NCI-H2029 treated with DMSO at 0.1 percent for 48 hours (cell line): ENCODE results near the gene MOSPD3.
A peak's percentile ranks its signal among the peaks of the same experiment; 100 is the strongest.

ENCODE experiments used
- DNase-seq: peaks from one replicate; lab custom pipeline; 2025; lab: John Stamatoyannopoulos, UW

MOSPD3 gene

DNA sequence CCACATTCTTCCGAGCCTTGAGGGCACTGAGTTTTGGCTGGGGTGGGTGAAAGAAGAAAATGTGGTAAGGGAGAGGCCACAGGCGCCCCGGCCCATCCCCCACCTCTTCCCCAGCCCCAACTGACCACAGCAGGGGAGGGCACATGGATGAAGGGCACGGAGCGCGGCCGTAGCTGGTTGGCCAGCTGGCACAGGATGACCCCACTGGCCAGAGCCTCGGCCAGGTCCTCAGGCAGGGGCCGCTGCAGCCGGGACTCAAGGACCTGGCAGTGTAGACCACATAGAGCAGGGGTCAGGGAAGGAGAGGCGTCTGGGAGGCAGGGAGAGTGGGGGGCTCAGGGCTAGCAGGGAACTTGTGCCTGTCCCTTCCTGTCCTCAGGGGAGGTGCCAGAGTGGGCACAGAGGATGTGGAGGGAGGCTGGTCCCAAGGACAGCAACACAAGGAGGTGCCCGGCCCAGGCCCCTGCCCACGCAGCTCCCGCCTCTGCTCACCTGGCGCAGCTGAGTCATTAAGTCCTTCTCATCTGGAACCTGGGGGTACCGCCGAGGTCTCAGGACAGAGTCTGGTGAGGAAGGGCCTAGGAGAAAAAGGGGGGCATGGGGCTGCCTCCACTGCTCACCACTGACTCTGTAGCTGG is 36.5 kb upstream of the MOSPD3 start:
- no peak for DNase-seq

DNA sequence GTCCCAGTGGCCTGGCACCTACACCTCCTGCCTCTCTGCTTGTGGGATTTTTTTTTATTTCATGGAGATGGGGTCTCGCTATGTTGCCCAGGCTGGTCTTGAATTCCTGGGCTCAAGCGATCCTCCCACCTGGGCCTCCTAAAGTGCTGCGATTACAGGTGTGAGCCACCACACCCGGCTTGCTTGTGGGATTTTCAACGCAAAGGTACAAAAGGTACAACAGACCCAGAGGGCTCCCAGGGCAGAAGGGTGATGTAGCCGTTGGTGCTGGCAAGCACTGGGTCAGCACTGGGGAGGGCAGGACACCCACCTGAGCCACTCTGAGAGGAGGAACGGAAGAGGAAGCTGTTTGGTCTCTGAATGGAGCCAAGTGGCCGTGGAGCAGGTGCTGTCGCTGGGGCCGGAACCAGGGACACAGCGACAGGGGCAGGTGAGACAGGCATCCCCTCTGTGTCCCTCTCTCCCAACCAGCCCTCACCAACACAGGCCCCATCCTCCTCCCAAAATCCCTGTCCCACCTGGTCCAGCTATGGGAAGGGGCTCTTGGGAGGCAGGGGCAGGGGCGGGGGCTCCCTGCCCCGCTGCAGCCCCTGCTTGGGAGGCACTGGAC is 35.9 kb upstream of the MOSPD3 start:
- DNase-seq: no peak

DNA sequence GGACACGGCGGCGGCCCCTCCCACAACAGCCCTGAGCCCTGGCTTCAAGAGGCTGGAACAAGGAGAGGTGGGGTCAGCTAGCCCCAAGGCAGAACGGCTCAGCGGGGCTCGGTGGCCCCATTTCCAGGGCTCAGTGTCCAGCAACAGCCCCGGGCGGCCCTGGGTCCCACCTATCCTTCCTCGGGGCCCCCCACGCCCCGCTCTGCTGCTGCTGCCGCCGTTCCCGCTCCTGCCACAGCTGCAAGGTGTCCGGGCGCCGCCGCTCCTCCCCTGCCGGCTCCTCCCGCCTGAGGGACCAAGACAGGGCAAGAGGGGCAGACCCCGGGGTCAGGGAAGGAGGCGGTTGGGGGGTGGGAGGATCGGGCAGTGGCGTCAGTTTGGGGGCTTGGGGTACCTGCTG is 35.2 kb upstream of the MOSPD3 start:
- DNase-seq: no peak

DNA sequence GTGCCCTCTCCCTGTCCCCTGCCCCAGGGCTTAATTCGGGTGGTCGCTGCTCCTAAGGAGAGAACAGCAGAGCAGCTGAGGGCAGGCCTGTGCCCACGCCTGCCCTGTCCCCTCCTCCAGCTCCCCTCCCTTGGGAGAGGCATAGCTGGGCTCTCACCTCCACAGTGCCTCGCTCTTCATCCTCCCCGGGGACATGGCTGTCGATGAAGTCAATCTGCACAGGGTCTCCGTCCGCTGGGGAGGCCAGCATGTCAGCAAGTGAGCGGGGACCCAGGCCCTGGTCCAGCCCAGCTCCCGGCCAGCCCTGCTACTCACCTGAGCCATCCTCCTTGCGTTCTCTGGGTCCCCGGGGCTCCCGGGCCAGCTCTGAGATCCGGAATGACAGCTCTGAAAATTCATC is 34.8 kb upstream of the MOSPD3 start:
- DNase-seq: no peak

DNA sequence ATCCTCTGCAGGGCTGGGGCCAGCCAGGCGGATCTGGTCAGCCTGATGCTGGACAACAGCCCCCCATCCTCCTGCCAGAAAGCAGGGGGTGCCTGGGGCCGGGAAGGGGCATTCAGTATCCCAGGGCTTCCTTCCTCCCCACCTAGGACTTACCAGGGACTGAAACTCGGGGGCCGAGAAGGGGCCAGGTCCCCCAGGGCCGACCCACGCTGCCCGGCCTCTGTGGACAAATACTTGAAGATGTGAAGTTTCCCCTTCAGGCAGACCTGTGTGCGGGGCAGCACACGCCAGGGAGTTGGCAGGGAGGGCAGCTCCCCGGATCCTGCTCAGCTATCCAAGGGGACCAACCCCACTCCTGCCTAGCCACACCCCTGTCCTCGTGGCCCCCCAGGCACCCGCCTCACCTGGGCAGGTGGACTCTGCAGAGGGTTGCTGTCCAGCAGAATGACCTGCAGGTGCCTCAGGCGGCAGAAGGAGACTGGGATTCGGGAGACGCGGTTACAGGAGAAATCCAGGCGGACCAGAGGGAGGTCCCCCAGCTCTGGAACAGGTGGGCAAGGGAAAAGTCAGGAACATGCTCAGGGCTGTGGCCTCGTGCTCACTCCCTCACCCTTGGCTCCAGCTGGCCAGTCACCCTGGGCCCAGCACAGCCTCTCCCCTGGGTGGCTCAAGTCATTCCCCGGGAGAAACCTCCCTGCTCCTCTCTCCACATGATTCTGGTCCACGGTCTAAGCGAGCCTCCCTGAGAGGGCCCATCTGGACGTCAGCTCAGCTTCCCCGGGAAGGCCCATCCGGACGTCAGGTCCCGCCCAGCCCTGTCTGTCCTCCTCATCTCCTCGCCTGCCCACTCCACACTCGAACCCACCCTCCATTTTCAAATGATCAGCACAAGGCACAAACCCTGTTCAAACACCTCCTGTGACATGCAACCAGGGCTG is 33.8 kb upstream of the MOSPD3 start:
- no peak for DNase-seq

DNA sequence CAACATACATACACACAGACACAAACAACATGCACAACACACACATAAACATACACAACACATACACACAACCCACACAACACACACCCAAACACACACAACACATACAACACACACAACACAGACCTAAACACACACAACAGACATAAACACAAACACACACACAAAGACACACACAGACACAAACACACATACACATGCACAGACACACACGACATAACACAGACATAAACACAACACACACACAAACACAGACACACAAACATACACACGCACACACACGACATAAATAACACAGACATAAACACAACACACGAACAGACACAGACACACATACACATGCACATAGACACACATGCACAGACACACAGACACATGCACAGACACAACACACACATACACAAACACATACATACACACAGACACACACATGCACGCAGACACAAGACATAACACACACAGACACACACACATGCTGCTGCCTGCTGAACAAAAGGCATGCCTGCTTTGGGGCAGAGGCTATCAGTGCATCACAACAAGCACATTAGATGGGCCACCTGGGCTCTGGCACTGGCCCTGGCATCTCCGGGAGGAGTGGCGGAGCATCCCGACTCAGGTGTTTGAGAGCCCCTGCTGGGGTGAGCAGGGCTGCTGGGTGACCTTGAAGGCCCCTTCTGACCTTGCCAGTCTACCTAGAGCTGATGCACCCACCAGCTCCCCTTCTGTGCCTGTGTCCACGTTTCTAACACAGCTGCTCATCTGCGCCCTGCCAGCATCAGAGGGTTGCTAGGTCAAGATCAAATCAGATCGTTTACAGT is 31.7 kb upstream of the MOSPD3 start:
- no peak for DNase-seq

DNA sequence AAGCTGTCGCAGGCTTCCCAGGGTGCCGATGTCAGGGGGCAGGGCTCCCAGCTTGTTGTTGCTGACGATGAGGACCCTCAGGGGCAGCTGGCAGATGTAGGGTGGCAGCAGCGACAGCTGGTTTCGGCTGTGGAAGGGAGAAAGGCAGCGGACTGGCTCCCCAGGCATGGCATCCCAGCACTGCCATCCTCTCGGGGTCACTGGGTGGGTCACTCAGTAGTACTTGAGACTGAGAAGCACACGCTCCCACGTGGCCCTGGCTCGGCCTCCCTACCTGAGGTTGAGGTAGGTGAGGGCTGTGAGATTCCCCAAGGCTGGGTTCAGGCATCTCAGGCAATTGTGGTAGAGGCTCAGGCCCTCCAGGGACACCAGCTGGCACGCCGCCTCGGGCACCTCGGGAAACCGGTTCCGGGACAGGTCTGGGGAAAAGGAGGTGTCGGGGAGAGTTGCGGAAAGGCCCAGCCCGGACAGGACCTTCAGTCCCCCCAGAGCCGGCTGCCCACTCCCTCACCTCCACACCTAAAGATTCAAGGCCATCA is 30.2 kb upstream of the MOSPD3 start:
- no peak for DNase-seq

DNA sequence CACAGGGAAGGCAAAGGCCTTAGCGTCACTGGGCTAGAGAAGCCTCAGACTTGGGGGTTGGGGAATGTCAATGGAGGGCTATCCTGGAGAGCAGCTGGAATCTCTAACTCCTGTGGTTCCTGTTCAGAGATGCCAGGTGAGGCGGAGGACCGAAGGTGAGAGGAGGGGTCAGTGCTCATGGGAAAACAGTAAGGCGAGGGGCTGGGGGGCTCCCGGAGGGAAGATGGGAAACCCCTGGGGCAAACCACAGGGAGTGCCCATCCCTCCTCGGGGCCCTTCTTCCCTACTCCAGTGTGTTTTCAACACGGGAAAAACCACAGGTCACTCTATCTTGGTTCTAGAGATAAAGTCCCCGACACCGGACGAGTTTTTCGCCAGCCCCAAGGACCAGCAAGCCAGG is 29.7 kb upstream of the MOSPD3 start:
- no peak for DNase-seq

DNA sequence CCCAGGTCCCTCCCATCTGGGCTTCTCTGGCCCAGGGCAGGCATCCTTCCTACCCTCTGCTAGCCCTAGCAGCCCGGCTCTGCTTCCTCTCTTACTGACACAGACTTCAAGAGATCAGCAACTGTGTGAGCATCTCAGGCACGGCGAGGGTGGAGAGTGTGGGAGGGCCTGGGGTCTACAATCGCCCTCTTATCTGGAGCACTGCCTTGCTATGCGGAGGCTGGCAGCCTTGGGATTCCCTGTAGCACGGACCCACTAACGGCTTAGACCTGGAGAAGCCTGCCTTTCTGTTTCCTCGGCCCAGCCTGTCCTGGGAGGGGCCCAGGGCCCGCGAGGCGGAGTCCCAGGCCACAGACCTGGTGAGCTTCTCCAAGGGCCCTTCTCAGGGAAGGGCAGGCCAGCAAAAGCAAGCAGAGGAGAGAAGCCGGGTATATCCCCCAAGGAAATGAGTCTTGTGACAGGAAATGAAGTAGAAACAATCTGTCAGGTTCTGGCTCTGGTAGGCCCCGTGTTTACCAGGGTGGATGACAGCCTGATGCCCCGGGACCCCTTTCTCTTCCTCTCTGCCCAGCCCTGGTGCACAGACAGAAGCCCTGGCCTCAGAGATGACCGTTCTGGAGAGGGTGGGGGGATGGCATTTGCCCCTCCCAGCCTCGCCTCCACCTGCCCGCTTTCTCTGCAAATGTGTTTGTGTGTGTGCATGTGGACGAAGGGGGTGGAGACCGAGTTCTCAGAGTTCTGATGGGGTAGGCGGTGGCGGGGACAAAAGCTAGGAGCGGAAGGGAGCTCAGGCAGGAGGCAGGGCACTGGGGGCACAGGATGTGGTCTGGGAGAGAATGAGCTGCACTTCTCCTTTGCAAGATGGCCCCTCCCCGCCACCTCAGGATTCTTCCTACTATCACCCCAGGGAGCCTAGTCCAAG is 28.9 kb upstream of the MOSPD3 start:
- DNase-seq: no peak

DNA sequence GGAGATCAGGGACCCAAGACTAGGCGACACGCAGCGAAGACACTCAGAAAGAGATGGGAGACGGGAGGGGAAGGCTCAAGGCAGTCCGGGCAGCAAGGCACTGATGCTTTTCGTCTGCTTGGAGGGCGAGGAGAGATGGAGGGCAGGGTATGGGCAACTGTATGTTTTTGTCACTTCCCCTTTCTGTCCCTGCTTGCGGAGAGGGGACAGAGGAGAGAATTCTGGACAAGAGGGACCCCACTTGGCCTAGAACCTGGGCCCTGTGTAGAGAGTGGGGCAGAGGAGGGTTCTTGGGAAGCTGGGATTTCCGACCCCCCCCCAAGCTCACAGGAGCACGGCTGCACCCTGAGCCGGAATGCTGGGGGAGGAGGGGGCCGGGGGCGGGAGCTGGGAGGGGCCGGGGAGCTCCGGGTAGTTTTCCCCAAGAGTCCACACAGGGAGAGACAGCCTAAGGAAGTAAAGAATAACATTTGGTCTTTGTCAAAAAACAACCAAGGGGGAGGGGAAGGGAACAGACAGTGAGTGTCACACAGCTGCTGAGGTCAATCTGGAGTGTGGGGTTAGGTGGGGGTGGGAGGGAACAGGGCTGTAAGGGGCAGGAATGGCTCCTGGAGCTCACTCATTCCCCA is 28.2 kb upstream of the MOSPD3 start:
- no peak for DNase-seq

DNA sequence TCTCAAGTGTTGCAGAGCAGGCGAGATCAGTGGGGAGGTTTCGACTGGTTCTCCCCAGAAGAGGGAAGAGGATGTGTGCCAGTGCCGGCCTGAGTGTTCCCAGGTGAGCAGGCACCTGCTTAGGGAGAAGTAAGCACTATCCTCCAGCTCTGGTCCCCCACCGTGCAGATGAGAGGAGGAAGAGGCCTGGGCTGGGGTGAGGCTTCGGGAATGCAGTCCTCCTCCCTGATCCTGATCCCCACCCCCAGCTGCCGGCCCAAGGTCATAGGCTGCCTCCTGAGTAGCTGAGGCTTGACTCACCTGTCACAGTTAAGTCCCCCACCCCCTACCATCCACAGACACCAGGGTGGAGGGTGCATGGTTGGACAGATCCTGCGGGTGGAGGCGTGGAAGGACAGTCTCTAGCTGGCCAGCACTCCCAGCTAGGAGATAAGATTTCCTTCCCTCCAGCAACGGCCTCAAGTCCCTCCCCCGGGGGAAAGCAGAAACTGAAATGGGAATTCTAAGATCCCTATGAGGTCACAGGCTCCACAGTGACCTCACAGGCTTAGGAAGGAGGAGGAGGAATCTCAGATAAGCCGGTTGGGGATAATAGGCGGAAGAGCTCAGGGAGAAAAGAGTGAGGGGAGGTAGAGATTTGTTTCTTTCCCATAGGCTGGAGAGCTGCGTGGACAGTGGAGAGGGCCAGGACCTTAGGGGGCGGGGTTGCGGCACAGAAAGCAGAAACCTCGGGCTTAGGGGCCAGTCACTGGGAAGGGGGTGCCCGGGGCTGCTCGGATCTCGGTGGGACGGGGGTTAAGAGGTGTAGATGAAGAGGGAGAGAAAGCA is 27.4 kb upstream of the MOSPD3 start:
- no peak for DNase-seq

DNA sequence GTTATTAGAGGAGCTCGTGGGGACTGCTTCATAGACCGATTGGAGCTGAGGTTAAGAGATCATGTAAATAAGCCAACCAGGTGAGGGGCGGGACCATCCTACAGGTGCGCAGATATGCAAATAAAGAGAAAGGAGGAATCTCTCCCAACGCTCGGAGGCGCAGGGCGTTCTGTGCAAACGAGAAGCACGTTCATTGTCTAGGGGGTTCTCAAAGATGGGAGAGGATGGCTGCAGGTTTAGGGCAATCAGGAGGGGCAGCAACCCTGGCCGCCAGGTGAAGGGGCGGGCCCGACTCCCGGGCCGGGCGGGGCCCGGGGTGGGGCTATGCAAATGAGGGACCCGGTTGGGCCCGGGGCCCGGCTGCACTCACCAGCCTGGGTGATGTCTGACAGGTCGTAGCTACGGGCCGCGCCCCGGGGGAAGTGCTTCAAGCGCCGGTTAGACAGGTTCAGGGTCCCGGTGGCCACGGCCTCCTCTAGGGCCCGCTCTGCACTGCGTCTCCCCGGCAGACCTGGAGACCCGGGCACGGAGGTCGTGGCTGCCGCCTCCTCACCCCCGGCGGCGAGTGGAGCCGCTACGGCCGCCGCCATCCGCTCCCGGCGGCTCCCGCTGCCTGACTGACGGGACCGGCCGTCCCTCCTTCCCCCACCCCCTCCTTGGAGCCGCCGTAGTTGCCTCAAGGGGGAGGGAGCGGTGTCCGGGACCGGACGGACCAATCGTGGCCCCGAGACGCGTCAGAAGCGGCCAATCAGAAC is 26.7 kb upstream of the MOSPD3 start, which contains the start of gene LRCH4:
LRCH4 (minus strand) TSS at position 619 of the 755 bp plus-strand sequence; CDS start at position 590, 29 bp downstream.
- peak; percentile 46 for DNase-seq

DNA sequence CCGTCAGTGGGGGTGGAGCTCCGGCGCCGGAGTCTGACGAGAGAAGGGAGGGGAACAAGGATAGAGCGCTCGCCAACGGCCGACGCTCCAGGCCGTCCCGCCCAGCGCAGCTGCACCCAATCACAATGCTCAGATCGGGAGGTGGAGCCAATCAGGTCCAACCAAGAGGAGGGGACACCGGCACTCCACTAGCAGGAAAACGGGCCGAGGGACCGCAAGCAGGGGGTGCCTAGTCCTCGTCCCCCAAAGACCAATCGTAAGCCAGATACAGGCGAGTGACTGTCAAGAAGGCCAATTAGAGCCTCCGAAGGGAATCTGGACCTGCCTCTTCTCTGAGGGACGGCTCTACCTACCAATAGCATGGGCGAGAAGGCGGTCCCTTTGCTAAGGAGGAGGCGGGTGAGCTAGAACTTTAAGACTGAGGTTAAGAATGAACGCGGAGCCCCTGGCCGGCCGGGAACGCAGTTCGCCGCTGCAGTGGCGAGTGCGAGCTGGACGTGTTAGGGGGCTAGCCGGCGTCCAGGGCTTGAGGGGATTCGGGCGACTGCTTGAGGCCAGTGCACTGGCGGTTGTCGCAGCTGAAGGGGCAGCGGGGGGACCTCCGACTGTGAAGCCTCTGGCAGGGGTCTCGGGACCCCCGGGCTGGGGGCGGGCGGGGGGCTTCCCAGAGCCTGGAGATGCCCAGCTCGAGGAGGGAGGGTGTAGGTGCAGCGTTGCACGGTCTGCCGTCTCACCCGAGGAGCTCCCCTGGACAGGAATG is 25.9 kb upstream of the MOSPD3 start, which contains the start of gene FBXO24:
FBXO24 (plus strand) TSS at position 63 of the 760 bp plus-strand sequence; CDS start at position 361, 298 bp downstream.
- peak; percentile 97 for DNase-seq

DNA sequence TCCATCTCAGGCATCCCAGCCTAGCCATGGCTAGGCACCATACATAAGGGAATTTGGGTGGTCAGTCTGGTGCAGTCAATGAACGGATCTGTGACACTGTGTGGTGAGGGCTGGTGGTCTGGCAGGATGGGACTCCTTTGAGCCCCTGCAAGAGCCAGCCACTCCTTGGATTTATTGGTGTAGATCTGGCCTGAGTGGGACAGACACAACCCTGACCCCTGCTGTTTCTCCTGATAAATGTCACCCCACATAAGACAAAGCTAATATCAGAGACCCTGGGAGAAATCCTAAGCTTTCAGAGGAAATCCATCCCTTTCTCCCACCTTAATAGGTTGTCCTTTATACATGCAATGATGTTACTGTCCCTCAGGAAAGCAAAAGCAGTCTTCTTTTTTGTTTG is 23.9 kb upstream of the MOSPD3 start:
- no peak for DNase-seq

DNA sequence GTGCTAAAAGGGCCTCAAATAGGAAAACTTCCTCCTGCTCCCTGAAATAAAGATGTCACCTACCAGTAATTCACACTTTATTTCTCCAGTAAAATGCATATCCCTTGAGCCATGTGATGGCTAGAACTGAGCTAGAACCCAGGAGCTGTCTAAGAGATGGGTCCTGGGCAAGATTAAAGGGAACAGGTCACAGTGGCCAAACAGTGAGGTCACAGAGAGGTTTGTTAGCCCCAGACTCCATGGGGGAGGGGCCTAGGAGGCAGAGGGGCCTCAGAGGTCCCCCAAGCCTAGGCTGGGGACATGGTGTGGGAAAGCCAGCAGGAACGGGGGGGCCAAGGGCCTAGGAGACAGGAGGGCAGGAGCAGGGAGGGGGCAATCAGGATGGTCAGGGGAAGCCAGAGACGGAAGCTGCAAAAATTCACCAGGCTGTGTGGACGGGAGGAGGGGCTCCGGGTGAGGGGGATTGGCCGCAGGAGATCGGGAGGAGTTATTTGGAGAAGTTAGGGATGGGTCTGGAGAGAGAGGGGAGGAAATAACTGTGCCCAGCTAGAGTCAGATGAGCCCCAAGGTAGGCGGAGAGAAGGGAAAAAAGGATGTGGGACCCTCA is 22.9 kb upstream of the MOSPD3 start:
- DNase-seq: no peak

DNA sequence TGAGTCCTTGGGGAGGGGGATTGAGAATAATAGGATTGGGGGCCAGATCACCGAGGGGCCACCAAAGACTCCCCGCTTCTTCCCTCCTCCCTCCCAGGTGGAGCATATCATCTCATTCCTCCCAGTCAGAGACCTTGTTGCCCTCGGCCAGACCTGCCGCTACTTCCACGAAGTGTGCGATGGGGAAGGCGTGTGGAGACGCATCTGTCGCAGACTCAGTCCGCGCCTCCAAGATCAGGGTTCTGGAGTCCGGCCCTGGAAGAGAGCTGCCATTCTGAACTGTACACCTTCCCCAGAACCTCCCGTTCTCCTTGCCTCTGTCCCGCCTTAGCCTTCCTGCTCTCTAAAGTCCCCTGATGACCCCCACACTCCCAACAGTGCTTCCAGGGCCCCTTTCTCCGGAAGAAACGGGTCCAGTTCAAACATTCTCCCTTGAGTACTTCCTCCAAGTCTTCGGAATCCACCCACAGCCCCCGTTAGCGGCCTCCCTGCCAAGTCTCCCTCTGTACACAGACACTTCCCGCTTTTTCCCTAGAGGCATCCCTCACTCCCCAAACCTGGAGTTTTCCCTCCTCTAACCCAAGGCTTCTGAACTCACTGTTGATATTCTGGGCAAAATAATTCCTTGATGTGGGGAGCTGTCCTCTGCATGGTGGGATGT is 22.1 kb upstream of the MOSPD3 start:
- DNase-seq: no peak

DNA sequence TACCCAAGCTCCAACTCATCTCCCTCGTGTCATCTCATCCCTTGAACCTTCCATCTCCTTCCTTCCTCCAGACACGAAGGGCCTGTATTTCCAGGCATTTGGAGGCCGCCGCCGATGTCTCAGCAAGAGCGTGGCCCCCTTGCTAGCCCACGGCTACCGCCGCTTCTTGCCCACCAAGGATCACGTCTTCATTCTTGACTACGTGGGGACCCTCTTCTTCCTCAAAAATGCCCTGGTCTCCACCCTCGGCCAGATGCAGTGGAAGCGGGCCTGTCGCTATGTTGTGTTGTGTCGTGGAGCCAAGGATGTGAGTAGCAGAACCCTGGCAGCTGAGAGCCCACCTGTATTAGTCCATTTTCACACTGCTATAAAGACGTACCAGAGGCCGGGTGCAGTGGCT is 20.7 kb upstream of the MOSPD3 start:
- no peak for DNase-seq
